AG20443 (cell line): ENCODE data around the gene GAS7.

Experiments used
- DNase-seq: peaks from one replicate; pipeline ENCODE4 v3.0.0; 2012; ENCODE audit warnings: low spot score, mixed read lengths

Gene GAS7

GRCh38 chr17:10048629-10049350 is 149.6 kb downstream of the GAS7 start:
- no peak for DNase-seq

GRCh38 chr17:10046786-10047785 is 151.3 kb downstream of the GAS7 start:
- DNase-seq = no peak

- no peak for DNase-seq
Measured at GRCh38 chr17:10045871-10046658, 152.3 kb downstream of the GAS7 start.

GRCh38 chr17:10042589-10043244 is 155.7 kb downstream of the GAS7 start:
- DNase-seq = no peak

GRCh38 chr17:10041916-10042588 is 156.4 kb downstream of the GAS7 start:
- DNase-seq = no peak

- DNase-seq = no peak
Measured at GRCh38 chr17:10041287-10041612, 157.2 kb downstream of the GAS7 start.

- peak; percentile 30 for DNase-seq
Measured at GRCh38 chr17:10036511-10037061, 161.8 kb downstream of the GAS7 start.

GRCh38 chr17:10035885-10036284 is 162.5 kb downstream of the GAS7 start:
- no peak for DNase-seq

- DNase-seq = peak; percentile 20
Measured at GRCh38 chr17:10034719-10035475, 163.5 kb downstream of the GAS7 start.

- no peak for DNase-seq
Measured at GRCh38 chr17:10033959-10034358, 164.4 kb downstream of the GAS7 start.

GRCh38 chr17:10033449-10033848 is 165.0 kb downstream of the GAS7 start:
- no peak for DNase-seq

GRCh38 chr17:10032118-10032852 is 166.1 kb downstream of the GAS7 start:
- DNase-seq = peak; percentile 57

GRCh38 chr17:10031606-10032005 is 166.8 kb downstream of the GAS7 start:
- DNase-seq = no peak

- DNase-seq = no peak
Measured at GRCh38 chr17:10031127-10031526, 167.3 kb downstream of the GAS7 start.

GRCh38 chr17:10029129-10029528 is 169.3 kb downstream of the GAS7 start:
- no peak for DNase-seq

GRCh38 chr17:10025976-10026901 is 172.2 kb downstream of the GAS7 start:
- DNase-seq = no peak

- DNase-seq = no peak
Measured at GRCh38 chr17:10025224-10025623, 173.2 kb downstream of the GAS7 start.

GRCh38 chr17:10022416-10022815 is 176.0 kb downstream of the GAS7 start:
- no peak for DNase-seq
